Left lung (tissue), 10 donors: Measurements from ENCODE around the gene ATP6V0A4. TPM values are rescaled to one million over a fixed set of nuclear protein-coding genes. Genes with fewer than 3 reads are reported as not detected.

Experiments used
- ATAC-seq: fragments of 200-7000 bp; cut with Tn5 transposase; one replicate; pipeline ENCODE4 v1.9.1; 2020; ENCODE audit warnings: moderate library complexity
- DNase-seq, 4 donors: peaks; one replicate each; pipeline ENCODE4 v3.0.0-alpha.2; 2013 to 2020
- H3K27ac ChIP-seq, 2 donors: fragments of 200-600 bp; sonication (generic) in 1 of 2; one replicate each; pipeline versions ENCODE4 v1.5.0 to v1.8.0; 2020 to 2021
- H3K27me3 ChIP-seq, 2 donors: fragments of 200-600 bp; sonication (generic) in 1 of 2; one replicate each; pipeline versions ENCODE4 v1.5.0 to v1.8.0; 2020 to 2021
- H3K36me3 ChIP-seq, 2 donors: fragments of 200-600 bp; sonication (generic) in 1 of 2; one replicate each; pipeline versions ENCODE4 v1.5.0 to v1.8.0; 2020 to 2021
- H3K4me1 ChIP-seq, 2 donors: fragments of 200-600 bp; one replicate each; pipeline ENCODE4 v1.8.0; 2021
- H3K4me3 ChIP-seq, 2 donors: fragments of 200-600 bp; sonication (generic) in 1 of 2; one replicate each; pipeline versions ENCODE4 v1.5.0 to v1.8.0; 2020 to 2021; ENCODE audit warnings: mild to moderate bottlenecking in 1 of 2
- H3K9me3 ChIP-seq, 2 donors: fragments of 200-600 bp; sonication (generic) in 1 of 2; one replicate each; pipeline versions ENCODE4 v1.5.0 to v1.8.0; 2020 to 2021
- intact Hi-C, 2 donors: fragments of 100-400 bp; cut with DNase I; formaldehyde crosslinking; loops; one replicate each; pipeline versions ENCODE4 v1.11.2 to v1.14.2; 2022
- polyA plus RNA-seq, 6 donors: library from polyadenylated mRNA; unstranded; fragments of 120-200 nt; gene quantifications; one replicate each; pipeline ENCODE4 v1.2.1, GENCODE V29; 2013; ENCODE audit not compliant: insufficient read length in 6 of 6
- total RNA-seq, 2 donors: library from RNA; stranded (reverse); fragmentation: NEBNext Ultra II Directional; extraction: Animal tissue kit (Norgen Biotek cat#: 25700); gene quantifications; one replicate each; pipeline ENCODE4 v1.2.1, GENCODE V29; 2021
- TF ChIP-seq, protein P1 (sequence below), 2 donors: fragments of 200-600 bp; sonication (generic) in 1 of 2; IDR thresholded peaks; one replicate each; pipeline versions ENCODE4 v1.5.0 to v1.8.0; 2021; ENCODE audit warnings: antibody characterized with exemption in 2 of 2
- donor health status: DM: no; HTN: yes; CAD: no.
- donor health status: DM: no; HTN: no; CAD: no.

Gene ATP6V0A4
- total and polyA plus RNA-seq, 8 donors, result 0.52 to 7.3 (median 0.87) TPM

DNA sequence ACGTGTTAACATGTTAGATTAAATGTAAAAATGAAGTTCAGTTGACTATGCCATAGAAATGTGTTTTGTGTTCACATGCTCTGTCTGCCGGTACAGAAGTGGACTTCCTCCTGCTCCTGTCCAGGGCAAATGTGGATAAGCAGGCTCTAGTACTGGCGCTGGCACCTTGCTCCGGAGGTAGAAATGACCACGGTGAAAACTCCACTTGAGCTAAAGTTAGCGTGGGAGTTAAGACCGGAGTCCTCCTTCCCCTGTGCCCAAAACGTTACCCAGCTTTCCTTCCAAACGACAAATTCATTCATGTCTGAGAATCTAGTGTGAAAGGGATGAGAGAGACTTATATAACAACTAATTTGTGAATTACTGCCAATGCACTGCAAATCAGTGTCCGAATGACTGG is 35.0 kb upstream of the ATP6V0A4 start:
- DNase-seq (no peak), ATAC-seq (no peak)
- H3K27me3 ChIP-seq, result no peaks in the 10 kb centered on the region
- no peaks in the 10 kb centered on the region for H3K4me1 ChIP-seq
- TF ChIP-seq, protein P1, sequence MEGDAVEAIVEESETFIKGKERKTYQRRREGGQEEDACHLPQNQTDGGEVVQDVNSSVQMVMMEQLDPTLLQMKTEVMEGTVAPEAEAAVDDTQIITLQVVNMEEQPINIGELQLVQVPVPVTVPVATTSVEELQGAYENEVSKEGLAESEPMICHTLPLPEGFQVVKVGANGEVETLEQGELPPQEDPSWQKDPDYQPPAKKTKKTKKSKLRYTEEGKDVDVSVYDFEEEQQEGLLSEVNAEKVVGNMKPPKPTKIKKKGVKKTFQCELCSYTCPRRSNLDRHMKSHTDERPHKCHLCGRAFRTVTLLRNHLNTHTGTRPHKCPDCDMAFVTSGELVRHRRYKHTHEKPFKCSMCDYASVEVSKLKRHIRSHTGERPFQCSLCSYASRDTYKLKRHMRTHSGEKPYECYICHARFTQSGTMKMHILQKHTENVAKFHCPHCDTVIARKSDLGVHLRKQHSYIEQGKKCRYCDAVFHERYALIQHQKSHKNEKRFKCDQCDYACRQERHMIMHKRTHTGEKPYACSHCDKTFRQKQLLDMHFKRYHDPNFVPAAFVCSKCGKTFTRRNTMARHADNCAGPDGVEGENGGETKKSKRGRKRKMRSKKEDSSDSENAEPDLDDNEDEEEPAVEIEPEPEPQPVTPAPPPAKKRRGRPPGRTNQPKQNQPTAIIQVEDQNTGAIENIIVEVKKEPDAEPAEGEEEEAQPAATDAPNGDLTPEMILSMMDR (IDR thresholded peaks at IDR 0.05), result no peak
- no peaks in the 10 kb centered on the region for H3K9me3 ChIP-seq
- intact Hi-C loops, result no loop called here
- H3K36me3 ChIP-seq, result no peaks in the 10 kb centered on the region
- no peak overlapping the region for H3K27ac ChIP-seq
- no peak overlapping the region for H3K4me3 ChIP-seq

DNA sequence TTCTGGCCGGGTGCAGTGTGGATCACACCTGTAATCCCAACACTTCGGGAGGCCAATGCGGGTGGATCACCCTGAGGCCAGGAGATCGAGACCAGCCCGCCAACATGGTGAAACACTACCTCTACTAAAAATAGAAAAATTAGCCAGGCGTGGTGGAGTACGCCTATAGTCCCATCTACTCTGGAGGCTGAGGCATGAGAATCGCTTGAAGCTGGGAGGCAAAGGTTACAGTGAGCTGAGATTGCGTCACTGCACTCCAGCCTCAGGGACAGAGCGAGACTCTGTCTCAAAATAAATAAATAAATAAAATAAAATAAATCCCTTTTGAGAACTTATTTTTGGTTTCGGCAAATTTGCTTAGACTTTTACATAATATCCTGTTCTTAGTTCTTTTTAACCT is 31.3 kb upstream of the ATP6V0A4 start:
- TF ChIP-seq, protein P1 (IDR thresholded peaks at IDR 0.05), result no peak

DNA sequence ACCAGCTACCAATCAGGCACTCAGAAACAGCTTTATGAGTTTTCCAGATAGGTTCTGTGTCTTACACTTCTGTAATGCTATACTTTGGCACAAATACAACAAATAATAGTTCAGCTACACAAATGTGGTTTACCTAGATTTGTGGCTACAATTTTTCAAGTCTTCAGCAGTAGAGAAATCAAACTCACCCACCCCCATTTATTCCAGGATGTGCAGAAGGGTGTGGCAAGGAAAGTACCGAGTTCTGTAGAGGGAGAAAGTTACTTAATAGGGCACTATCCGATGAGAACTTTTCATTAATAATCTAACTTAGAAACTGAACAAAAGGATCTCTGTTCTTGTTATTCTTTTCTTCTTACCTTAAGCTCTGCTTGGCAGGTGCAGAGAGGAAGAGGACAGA is 30.3 kb upstream of the ATP6V0A4 start:
- Histone ChIP-seq H3K9me3 (peaks cover 0 to 7% of the 10 kb centered on the region in 2 donors), H3K36me3 (no peaks in the 10 kb centered on the region), H3K4me1 (no peaks in the 10 kb centered on the region), H3K27ac (no peak overlapping the region), H3K4me3 (no peak overlapping the region), H3K27me3 (no peaks in the 10 kb centered on the region)
- TF ChIP-seq, protein P1 (IDR thresholded peaks at IDR 0.05), result no peak
- no peak for DNase-seq
- ATAC-seq, result no peak
- intact Hi-C loops, result no loop called here

More for the DNA sequence above, 31.3 kb upstream of the ATP6V0A4 start:
- ATAC-seq (no peak), DNase-seq (no peak)
- H3K27ac ChIP-seq, result no peak overlapping the region
- H3K9me3 ChIP-seq, result peaks cover 0 to 7% of the 10 kb centered on the region in 2 donors
- intact Hi-C loops, result no loop called here
- H3K36me3 ChIP-seq, result no peaks in the 10 kb centered on the region
- no peaks in the 10 kb centered on the region for H3K27me3 ChIP-seq
- H3K4me1 ChIP-seq, result no peaks in the 10 kb centered on the region
- no peak overlapping the region for H3K4me3 ChIP-seq

DNA sequence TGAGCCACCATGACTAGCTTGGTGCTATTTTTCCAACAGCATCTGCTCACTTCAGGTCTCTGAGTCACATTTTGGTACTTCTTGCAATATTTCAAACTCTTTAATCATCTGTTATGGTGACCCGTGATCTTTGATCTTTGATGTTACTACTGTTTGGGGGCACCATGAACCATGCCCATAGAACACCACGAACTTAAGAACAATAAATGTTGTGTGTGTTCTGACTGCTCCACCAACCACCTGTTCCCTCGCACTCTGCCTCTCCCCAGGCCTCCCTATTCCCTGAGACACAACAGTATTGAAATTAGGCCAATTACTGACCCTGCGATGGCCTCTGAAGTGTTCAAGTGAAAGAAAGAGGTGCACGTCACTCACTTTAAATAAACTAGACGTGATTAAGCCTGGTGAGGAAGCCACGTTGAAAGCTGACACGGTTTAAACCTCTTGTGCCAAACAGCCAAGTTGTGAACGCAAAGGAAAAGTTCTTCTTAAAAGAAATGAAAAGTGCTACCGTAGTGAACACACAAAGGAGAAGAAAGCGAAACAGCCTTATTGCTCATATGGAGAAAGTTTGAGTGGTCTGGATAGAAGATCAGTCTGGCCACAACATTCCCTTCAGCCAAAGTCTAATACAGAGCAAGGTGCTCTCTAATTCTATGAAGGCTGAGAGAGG is 27.2 kb upstream of the ATP6V0A4 start:
- Histone ChIP-seq H3K27me3 (no peaks in the 10 kb centered on the region), H3K9me3 (peaks cover 0 to 7% of the 10 kb centered on the region in 2 donors), H3K27ac (no peak overlapping the region), H3K4me3 (no peak overlapping the region), H3K4me1 (no peaks in the 10 kb centered on the region), H3K36me3 (no peaks in the 10 kb centered on the region)
- ATAC-seq (no peak), DNase-seq (no peak)
- TF ChIP-seq, protein P1 (IDR thresholded peaks at IDR 0.05), result no peak
- intact Hi-C loops, result no loop called here

DNA sequence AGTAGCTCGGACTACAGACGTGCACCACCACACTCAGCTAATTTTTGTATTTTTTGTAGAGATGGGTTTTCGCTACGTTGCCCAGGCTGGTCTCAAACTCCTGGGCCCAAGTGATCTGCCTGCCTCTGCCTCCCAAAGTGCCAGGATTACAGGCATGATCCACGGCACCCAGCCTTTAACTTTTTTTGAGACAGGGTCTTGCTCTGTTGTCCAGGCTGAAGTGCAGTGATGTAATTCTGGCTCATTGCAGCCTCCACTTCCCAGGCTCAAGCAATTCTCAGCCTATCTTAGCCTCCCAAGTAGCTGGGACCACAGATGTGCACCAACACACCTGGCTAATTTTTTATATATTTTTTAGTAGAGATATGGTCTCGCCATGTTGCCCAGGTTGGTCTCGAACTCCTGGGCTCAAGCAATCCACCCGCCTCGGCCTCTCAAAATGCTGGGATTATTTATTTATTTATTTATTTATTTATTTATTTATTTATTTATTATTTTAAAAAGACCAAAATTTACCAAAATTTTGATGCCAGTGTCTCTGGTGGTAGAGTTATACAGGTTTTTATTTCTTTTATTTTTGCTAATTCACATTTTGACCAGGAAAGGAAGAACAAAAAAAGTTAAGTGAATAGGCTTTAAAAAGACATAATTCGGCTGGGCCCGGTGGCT is 25.0 kb upstream of the ATP6V0A4 start:
- TF ChIP-seq, protein P1 (IDR thresholded peaks at IDR 0.05), result no peak
- no peak for ATAC-seq
- no peak overlapping the region for H3K4me3 ChIP-seq
- no peak for DNase-seq
- no peaks in the 10 kb centered on the region for H3K36me3 ChIP-seq
- no peak overlapping the region for H3K27ac ChIP-seq
- intact Hi-C loops, result no loop called here
- H3K4me1 ChIP-seq, result no peaks in the 10 kb centered on the region
- H3K9me3 ChIP-seq, result peaks cover 0 to 7% of the 10 kb centered on the region in 2 donors
- H3K27me3 ChIP-seq, result no peaks in the 10 kb centered on the region
